ENCODE data around the gene HOXD11.

Gene HOXD11

GRCh38 chr2:176120364-176121189, 13.5 kb downstream of the HOXD11 start:
- ATAC-seq (ENCODE audit: insufficient read depth, low read depth) (no peak), DNase-seq (no peak)
- no peaks in the 10 kb centered on the region for H3K79me2 ChIP-seq (ENCODE audit: insufficient read depth, low read length)
- no peak overlapping the region for H3K27ac ChIP-seq (ENCODE audit: low read length)
- H2AFZ ChIP-seq (ENCODE audit: low read depth, low read length) = no peak overlapping the region
- H4K20me1 ChIP-seq (ENCODE audit: insufficient read depth, low read length) = no peaks in the 10 kb centered on the region
- no peak overlapping the region for H3K4me2 ChIP-seq (ENCODE audit: insufficient read depth, low read length)
- H3K4me1 ChIP-seq (ENCODE audit: insufficient read depth, low read length) = no peaks in the 10 kb centered on the region
- no peak overlapping the region for H3K4me3 ChIP-seq (ENCODE audit: low read depth in 1 of 2, low read length in 2 of 2)
- TF ChIP-seq EZH2 (IDR thresholded peaks at IDR 0.05; ENCODE audit: borderline replicate concordance, low read depth, low read length, severe bottlenecking) (no peak), CTCF (IDR thresholded peaks at IDR 0.05; ENCODE audit: borderline replicate concordance, extremely low read depth, low read length, poor library complexity, severe bottlenecking) (no peak)
- H3K9me3 ChIP-seq (ENCODE audit: insufficient read depth, low read length, severe bottlenecking) = no peaks in the 10 kb centered on the region
- H3K27me3 ChIP-seq (ENCODE audit: insufficient read depth, low read length, poor library complexity) = no peaks in the 10 kb centered on the region
- H3K9ac ChIP-seq (ENCODE audit: low read depth, low read length) = no peak overlapping the region
- H3K36me3 ChIP-seq (ENCODE audit: insufficient read depth, low read length) = no peaks in the 10 kb centered on the region

- no peak overlapping the region for H3K9ac ChIP-seq (ENCODE audit: low read depth, low read length)
- H3K4me2 ChIP-seq (ENCODE audit: insufficient read depth, low read length) = no peak overlapping the region
- no peaks in the 10 kb centered on the region for H3K36me3 ChIP-seq (ENCODE audit: insufficient read depth, low read length)
- ATAC-seq (ENCODE audit: insufficient read depth, low read depth) (no peak), DNase-seq (no peak)
- no peaks in the 10 kb centered on the region for H4K20me1 ChIP-seq (ENCODE audit: insufficient read depth, low read length)
- no peaks in the 10 kb centered on the region for H3K79me2 ChIP-seq (ENCODE audit: insufficient read depth, low read length)
- H3K4me1 ChIP-seq (ENCODE audit: insufficient read depth, low read length) = no peaks in the 10 kb centered on the region
- TF ChIP-seq EZH2 (IDR thresholded peaks at IDR 0.05; ENCODE audit: borderline replicate concordance, low read depth, low read length, severe bottlenecking) = no peak
- TF ChIP-seq CTCF (IDR thresholded peaks at IDR 0.05; ENCODE audit: borderline replicate concordance, extremely low read depth, low read length, poor library complexity, severe bottlenecking) = no peak
- no peaks in the 10 kb centered on the region for H3K9me3 ChIP-seq (ENCODE audit: insufficient read depth, low read length, severe bottlenecking)
- H3K27ac ChIP-seq (ENCODE audit: low read length) = no peak overlapping the region
- H3K27me3 ChIP-seq (ENCODE audit: insufficient read depth, low read length, poor library complexity) = no peaks in the 10 kb centered on the region
- no peak overlapping the region for H2AFZ ChIP-seq (ENCODE audit: low read depth, low read length)
- H3K4me3 ChIP-seq (ENCODE audit: low read depth in 1 of 2, low read length in 2 of 2) = no peak overlapping the region
Measured at GRCh38 chr2:176121190-176122051, 14.3 kb downstream of the HOXD11 start.

- no peak overlapping the region for H2AFZ ChIP-seq (ENCODE audit: low read depth, low read length)
- H3K27me3 ChIP-seq (ENCODE audit: insufficient read depth, low read length, poor library complexity) = no peaks in the 10 kb centered on the region
- no peaks in the 10 kb centered on the region for H3K36me3 ChIP-seq (ENCODE audit: insufficient read depth, low read length)
- no peak overlapping the region for H3K4me3 ChIP-seq (ENCODE audit: low read depth in 1 of 2, low read length in 2 of 2)
- no peak for TF ChIP-seq CTCF (IDR thresholded peaks at IDR 0.05; ENCODE audit: borderline replicate concordance, extremely low read depth, low read length, poor library complexity, severe bottlenecking)
- H3K4me2 ChIP-seq (ENCODE audit: insufficient read depth, low read length) = no peak overlapping the region
- H3K9me3 ChIP-seq (ENCODE audit: insufficient read depth, low read length, severe bottlenecking) = no peaks in the 10 kb centered on the region
- ATAC-seq (ENCODE audit: insufficient read depth, low read depth) (no peak), DNase-seq (no peak)
- H4K20me1 ChIP-seq (ENCODE audit: insufficient read depth, low read length) = no peaks in the 10 kb centered on the region
- no peaks in the 10 kb centered on the region for H3K79me2 ChIP-seq (ENCODE audit: insufficient read depth, low read length)
- no peak overlapping the region for H3K27ac ChIP-seq (ENCODE audit: low read length)
- H3K4me1 ChIP-seq (ENCODE audit: insufficient read depth, low read length) = peaks cover 1% of the 10 kb centered on the region; the same call in 1 of the 2 replicates
- no peak overlapping the region for H3K9ac ChIP-seq (ENCODE audit: low read depth, low read length)
Measured at GRCh38 chr2:176122052-176122682, 15.1 kb downstream of the HOXD11 start.

All from DND-41 (cell line).